Right cardiac atrium (tissue), 5 donors: Measurements from ENCODE around the gene SLIT3. TPM values are rescaled to one million over a fixed set of nuclear protein-coding genes. Genes with fewer than 3 reads are reported as not detected.

Experiments
- ATAC-seq, 2 donors: fragments of 200-7000 bp; cut with Tn5 transposase; one replicate each; pipeline versions ENCODE4 v1.8.0 to v1.9.1; 2020; ENCODE audit warnings: moderate library complexity in 2 of 2, mild to moderate bottlenecking in 1 of 2
- DNase-seq, 3 donors: peaks; one replicate each; pipeline ENCODE4 v3.0.0-alpha.2; 2020
- H3K27ac ChIP-seq: one replicate; pipeline ENCODE4 v1.5.1; 2013; ENCODE audit warnings: mild to moderate bottlenecking, low read length, control low read depth, moderate library complexity
- H3K27me3 ChIP-seq: one replicate; pipeline ENCODE4 v1.6.1; 2013; ENCODE audit not compliant: control insufficient read depth, insufficient read depth
- H3K4me1 ChIP-seq: one replicate; pipeline ENCODE4 v1.6.1; 2013; ENCODE audit warnings: low read length; ENCODE audit not compliant: control insufficient read depth, insufficient read depth
- H3K4me3 ChIP-seq: one replicate; pipeline ENCODE4 v1.5.1; 2013; ENCODE audit warnings: low read length, control low read depth
- H3K9me3 ChIP-seq: one replicate; pipeline ENCODE4 v1.6.1; 2013; ENCODE audit warnings: low read length; ENCODE audit not compliant: control insufficient read depth
- WGBS: extraction: QIAGEN DNeasy Blood & Tissue Kit; methylation state at CpG from one replicate; pipeline ENCODE4 v1.1.7; 2013; 5-methylcytosine and 5-hydroxymethylcytosine counted together
- intact Hi-C, 4 donors: fragments of 100-400 bp; cut with DNase I; formaldehyde crosslinking; loops; one replicate each; pipeline versions ENCODE4 v1.11.0 to v1.14.0; 2022 to 2023
- polyA plus RNA-seq: library from polyadenylated mRNA; stranded (reverse); fragments of 200-250 nt; gene quantifications from one replicate; pipeline ENCODE4 v1.2.3, GENCODE V29; 2013
- total RNA-seq, 4 donors: library from RNA; stranded (reverse); fragmentation: NEBNext Ultra II Directional; extraction: Animal tissue kit (Norgen Biotek cat#: 25700); gene quantifications; one replicate each; pipeline ENCODE4 v1.2.1, GENCODE V29; 2021
- donor health status: healthy with polysubstance abuse.
- donor health status: DM: no; HTN: yes; CAD: no.
- donor health status: DM: no; HTN: no; CAD: no.
- donor health status: DM: no; HTN: yes; CAD: no; lungs with severe emphysema.
- donor health status: DM: yes; HTN: yes; CAD: no.

Gene SLIT3
- total and polyA plus RNA-seq, 5 donors, result 32.9 to 188 (median 109) TPM

DNA sequence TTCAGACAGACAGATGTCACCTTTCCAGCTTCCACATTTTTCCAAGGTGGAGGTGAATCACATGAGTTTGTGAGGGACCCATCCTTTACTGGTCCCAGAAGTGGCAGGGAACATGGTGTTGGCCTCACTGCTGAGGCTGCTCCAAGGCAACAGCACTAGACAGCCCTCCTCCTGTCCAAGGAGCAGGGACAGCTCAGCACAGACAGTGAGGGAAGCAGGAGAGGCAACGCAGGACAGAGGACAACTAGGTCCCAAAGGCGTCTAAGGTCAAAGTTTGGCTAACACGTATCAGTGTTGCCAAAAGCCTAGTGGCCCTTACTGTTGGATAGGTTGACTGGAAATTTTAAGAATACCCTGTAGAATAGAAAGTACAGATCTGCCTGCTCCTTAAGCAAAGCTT is 470.1 kb downstream of the SLIT3 start:
- H3K27me3 ChIP-seq, result no peaks in the 10 kb centered on the region
- no peak overlapping the region for H3K4me3 ChIP-seq
- H3K4me1 ChIP-seq, result peaks cover 5% of the 10 kb centered on the region
- no peaks in the 10 kb centered on the region for H3K9me3 ChIP-seq
- 45% methylated on average over 3 of the region's 3 CpGs for WGBS
- intact Hi-C loops, result no loop called here
- ATAC-seq (peak; percentile 13 to 55), DNase-seq (no peak)
- H3K27ac ChIP-seq, result peak overlapping the region; percentile 50

DNA sequence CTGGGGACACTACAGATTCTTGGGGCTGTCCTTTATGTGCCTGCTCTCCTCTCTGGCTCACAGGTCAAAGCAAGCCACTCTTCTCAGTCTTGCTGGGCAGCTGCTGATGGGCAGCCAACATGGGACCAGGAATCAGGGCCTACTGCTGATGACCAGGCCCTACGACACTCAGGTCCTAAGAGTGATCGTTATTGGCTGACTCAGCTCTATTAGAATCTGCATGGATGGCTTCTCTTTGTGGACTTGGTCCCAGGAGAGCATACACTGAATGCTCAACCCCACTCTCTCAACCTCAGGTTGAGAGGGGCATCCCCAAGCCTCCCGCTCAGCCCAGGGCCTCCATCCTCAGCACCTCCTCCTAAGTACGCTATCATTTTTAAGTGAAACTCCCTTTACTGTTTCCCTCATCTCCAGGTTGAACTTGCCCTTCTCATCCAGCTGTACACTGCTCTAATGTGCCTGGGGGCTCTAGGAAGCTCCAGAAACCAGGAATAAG is 471.0 kb downstream of the SLIT3 start:
- H3K27ac ChIP-seq, result no peak overlapping the region
- no peaks in the 10 kb centered on the region for H3K27me3 ChIP-seq
- ATAC-seq, result no peak
- no peaks in the 10 kb centered on the region for H3K9me3 ChIP-seq
- DNase-seq, result no peak
- 90% methylated on average over 4 of the region's 4 CpGs for WGBS
- no peak overlapping the region for H3K4me3 ChIP-seq
- H3K4me1 ChIP-seq, result peaks cover 7% of the 10 kb centered on the region
- intact Hi-C loops, result no loop called here

DNA sequence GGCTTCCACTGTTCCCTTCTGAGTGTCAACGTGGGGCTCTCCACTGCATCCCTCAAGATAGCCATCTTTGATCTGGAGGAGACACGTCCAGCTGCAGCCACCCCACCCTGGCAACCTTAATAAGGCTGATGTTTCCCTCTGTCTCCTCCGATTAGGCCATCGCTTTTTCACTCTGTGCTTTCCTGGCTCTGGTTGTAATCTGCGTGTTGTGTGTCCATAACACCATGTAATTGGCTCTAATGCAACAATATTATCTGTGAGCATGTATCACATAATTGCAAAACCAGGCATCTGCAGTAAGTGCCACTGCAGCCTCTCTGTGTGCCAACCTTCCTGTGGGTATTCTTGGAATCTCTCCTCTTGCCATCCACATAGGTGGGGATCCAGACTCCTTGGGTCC is 471.9 kb downstream of the SLIT3 start:
- no peak overlapping the region for H3K27ac ChIP-seq
- peaks cover 10% of the 10 kb centered on the region for H3K4me1 ChIP-seq
- intact Hi-C loops, result no loop called here
- DNase-seq (no peak), ATAC-seq (no peak)
- H3K27me3 ChIP-seq, result no peaks in the 10 kb centered on the region
- no peak overlapping the region for H3K4me3 ChIP-seq
- no peaks in the 10 kb centered on the region for H3K9me3 ChIP-seq
- 68% methylated on average over 5 of the region's 5 CpGs for WGBS

DNA sequence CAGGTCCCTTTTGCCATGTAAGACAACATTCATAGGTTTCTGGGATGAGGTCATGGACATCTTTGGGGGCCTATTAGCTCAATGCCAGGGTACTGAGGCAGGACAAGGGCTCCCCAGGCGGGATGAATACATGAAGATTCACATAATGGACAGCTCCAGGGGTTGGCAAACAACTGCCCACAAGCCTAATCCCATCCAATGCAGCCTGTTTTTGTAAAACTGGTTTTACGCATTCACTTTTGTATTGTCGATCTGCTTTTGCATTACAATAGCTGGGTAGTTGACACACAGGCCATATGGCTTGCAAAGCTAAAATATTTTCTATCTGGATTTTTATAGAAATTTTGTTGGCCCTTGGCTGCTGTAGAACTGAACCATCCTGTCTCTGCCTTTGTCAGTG is 473.3 kb downstream of the SLIT3 start:
- no peak for ATAC-seq
- Histone ChIP-seq H3K4me3 (no peak overlapping the region), H3K27me3 (no peaks in the 10 kb centered on the region), H3K9me3 (no peaks in the 10 kb centered on the region), H3K27ac (no peak overlapping the region), H3K4me1 (peaks cover 10% of the 10 kb centered on the region)
- 86% methylated on average over 3 of the region's 3 CpGs for WGBS
- no peak for DNase-seq
- intact Hi-C loops, result no loop called here

GRCh38 chr5:168826246-168826725 is 474.7 kb downstream of the SLIT3 start:
- Histone ChIP-seq H3K27me3 (no peaks in the 10 kb centered on the region), H3K4me3 (no peak overlapping the region), H3K27ac (no peak overlapping the region), H3K9me3 (no peaks in the 10 kb centered on the region), H3K4me1 (peaks cover 10% of the 10 kb centered on the region)
- no peak for ATAC-seq
- WGBS, result 70% methylated on average over 7 of the region's 7 CpGs
- DNase-seq, result no peak
- intact Hi-C loops, result no loop called here

DNA sequence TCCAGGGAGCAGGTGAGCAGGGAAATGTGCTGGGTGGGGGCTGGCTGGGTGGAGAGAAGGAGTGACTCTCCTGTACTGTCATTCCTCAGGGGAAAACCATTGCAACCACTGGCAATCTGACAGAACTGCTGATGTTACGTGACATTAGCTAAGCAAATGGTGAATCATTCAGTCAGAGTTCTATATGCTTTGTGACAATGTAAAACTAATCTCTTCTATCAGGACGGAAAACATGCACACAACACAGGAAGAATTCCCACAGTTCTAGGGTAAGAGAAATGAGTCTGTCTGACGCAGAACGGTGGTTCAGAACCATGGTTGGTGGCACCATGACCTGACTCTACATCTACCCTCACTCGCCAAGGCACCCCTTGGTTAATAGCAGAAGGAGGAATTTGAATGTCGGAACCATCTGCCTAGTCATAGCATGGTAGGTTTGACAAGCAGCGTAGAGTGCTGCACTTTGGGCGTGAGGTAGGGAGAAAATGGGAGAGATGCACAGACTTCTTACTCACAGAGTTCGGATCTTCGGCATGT is 478.1 kb downstream of the SLIT3 start:
- WGBS, result 86% methylated on average over 10 of the region's 10 CpGs
- Histone ChIP-seq H3K4me3 (no peak overlapping the region), H3K27me3 (no peaks in the 10 kb centered on the region), H3K4me1 (peaks cover 11% of the 10 kb centered on the region), H3K9me3 (no peaks in the 10 kb centered on the region), H3K27ac (no peak overlapping the region)
- DNase-seq (no peak), ATAC-seq (no peak)
- intact Hi-C loops, result no loop called here

DNA sequence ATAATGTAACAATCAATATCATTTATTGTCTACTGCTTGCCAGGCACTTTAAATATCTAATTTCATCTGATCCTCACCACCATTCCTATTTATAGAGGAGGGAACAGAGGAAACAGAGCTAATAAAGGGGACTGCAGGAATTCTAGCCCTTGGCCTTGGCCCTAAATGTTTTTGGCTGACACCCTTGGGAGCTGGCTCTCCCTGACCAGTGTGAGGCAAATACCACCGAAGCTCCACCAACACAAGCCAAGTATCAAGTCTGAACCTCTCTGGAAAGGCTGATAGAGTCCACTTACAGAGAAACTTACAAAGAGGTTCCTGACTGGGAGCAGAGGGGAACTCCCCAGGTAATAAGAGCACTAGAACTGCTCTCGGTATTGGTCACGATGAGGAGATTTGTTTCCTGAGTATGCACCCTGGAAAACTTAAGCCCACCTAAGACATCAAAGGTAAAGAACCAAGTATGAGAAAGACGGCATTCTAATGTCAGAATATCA is 478.6 kb downstream of the SLIT3 start:
- DNase-seq, result peak in 1 of 3 donors; percentile 64
- Histone ChIP-seq H3K27me3 (no peaks in the 10 kb centered on the region), H3K9me3 (no peaks in the 10 kb centered on the region), H3K27ac (no peak overlapping the region), H3K4me3 (no peak overlapping the region), H3K4me1 (peaks cover 11% of the 10 kb centered on the region)
- WGBS, result 55% methylated on average over 4 of the region's 4 CpGs
- intact Hi-C loops, result no loop called here
- ATAC-seq, result peak; percentile 56 to 72

GRCh38 chr5:168820874-168821273 is 480.1 kb downstream of the SLIT3 start:
- no peak for DNase-seq
- Histone ChIP-seq H3K4me3 (no peak overlapping the region), H3K27ac (no peak overlapping the region), H3K4me1 (peaks cover 11% of the 10 kb centered on the region), H3K27me3 (no peaks in the 10 kb centered on the region), H3K9me3 (no peaks in the 10 kb centered on the region)
- WGBS, result 88% methylated on average over 5 of the region's 5 CpGs
- intact Hi-C loops, result no loop called here
- no peak for ATAC-seq

DNA sequence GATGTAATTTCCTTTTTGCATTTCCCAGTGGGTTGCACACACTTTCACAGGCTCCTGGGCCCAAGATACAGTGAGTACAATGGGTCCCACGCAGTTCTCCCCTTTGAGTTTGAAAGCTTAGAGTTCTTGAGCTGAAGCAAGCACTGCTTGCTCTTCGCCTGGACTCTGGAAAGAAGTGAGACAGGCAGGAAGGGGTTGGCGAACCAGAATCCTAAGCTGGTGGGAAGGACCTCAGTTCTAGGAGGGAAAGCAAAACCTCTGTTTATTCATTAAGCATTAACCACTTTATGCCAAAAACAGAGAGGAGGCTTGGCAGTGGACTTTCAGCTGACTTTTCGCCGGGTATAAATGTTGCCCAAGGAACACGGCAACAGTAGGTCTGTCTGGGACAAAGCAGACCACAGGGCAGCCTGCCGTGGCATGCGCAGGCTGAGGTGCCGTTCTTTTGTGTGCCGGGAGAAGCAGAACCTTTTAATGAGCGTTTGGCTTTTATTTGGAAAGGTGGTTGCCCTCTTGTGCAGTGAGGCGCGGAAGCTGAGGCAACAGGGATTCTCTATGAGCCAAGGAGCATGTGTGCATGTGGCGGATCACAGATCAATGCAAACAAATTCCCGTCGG is 481.8 kb downstream of the SLIT3 start:
- H3K27ac ChIP-seq, result no peak overlapping the region
- no peaks in the 10 kb centered on the region for H3K9me3 ChIP-seq
- H3K4me3 ChIP-seq, result no peak overlapping the region
- 83% methylated on average over 16 of the region's 16 CpGs for WGBS
- no peaks in the 10 kb centered on the region for H3K27me3 ChIP-seq
- H3K4me1 ChIP-seq, result peaks cover 6% of the 10 kb centered on the region
- DNase-seq (no peak), ATAC-seq (no peak)
- intact Hi-C loops, result no loop called here

- 60% methylated on average over 4 of the region's 4 CpGs for WGBS
- Histone ChIP-seq H3K9me3 (no peaks in the 10 kb centered on the region), H3K27ac (no peak overlapping the region), H3K4me3 (no peak overlapping the region), H3K4me1 (peaks cover 8% of the 10 kb centered on the region), H3K27me3 (no peaks in the 10 kb centered on the region)
- ATAC-seq (peak; percentile 70 to 79), DNase-seq (peak; percentile 25 to 62 (median 56))
- intact Hi-C loops, result no loop called here
These were observed 482.4 kb downstream of the SLIT3 start for GRCh38 chr5:168818558-168818957.

DNA sequence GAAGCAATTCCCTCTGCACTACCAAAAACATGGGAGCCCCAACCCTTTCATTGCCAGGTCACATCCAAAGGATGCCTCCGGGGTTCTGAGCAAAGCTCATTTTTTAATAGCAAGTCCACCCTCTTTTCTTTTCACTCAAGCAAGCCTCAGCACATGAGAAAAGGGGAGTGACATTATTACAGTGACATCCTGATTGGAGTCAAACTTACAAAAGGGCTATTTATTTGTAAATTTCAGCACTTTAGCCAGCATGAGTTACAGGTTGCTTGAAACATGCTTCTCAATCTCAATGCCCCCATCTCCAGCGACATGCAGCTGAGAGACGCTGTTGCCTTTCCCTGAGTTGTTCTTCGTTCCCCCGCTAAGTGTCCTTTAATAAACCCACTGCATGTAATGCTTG is 483.3 kb downstream of the SLIT3 start:
- no peak for DNase-seq
- WGBS, result 77% methylated on average over 5 of the region's 5 CpGs
- H3K27ac ChIP-seq, result no peak overlapping the region
- H3K9me3 ChIP-seq, result no peaks in the 10 kb centered on the region
- no peak overlapping the region for H3K4me3 ChIP-seq
- no peak for ATAC-seq
- no peaks in the 10 kb centered on the region for H3K27me3 ChIP-seq
- H3K4me1 ChIP-seq, result peaks cover 5% of the 10 kb centered on the region
- intact Hi-C loops, result no loop called here
